Left hindlimb (tissue), 1 donor: Measurements from ENCODE around the gene LPAR1.

Experiments
- DNase-seq: peaks from one replicate; pipeline ENCODE4 v3.0.0-alpha.2; 2018

LPAR1 gene

DNA sequence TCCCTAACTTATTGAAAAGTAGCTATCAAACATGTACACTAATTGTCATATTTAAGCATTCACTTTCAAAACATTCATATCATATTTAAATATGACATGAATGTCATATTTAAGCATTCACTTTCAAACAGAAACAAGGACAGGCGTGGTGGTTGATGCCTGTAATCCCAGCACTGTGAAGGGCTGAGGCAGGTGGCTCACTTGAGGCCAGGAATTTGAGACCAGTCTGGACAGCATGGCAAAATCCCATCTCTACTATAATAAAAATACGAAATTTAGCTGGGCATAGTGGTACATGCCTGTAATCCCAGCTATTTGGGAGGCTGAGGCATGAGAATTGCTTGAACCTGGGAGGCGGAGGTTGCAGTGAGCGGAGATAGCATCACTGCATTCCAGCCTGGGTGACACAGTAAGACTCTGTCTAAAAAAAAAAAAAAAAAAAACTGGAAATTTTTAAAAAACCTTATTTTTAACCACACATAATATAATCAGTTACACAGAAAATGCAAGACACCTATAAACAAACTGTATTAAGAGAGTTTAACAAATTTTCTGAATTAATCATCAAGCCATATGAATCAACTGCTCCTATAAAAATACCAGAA lies 88.1 kb downstream of the LPAR1 start:
- no peak for DNase-seq

DNA sequence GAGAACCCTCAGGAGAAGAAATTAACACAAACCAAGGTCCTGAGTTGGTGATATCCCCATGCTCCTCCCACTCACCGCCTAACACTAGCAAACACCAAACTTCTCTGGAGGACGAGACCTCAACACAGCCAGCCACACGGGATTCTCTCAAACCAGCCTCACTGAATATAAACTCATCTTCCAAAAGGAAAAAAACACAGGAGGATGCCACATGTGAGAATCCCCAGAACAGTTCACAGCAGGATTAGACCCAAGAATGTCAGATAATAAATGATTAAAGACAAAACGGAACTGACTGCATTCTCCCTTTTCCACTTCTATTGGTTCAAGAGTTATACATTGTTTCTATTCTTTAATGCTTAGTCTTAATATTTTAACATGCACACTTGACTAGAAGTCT lies 89.2 kb downstream of the LPAR1 start:
- no peak for DNase-seq

DNA sequence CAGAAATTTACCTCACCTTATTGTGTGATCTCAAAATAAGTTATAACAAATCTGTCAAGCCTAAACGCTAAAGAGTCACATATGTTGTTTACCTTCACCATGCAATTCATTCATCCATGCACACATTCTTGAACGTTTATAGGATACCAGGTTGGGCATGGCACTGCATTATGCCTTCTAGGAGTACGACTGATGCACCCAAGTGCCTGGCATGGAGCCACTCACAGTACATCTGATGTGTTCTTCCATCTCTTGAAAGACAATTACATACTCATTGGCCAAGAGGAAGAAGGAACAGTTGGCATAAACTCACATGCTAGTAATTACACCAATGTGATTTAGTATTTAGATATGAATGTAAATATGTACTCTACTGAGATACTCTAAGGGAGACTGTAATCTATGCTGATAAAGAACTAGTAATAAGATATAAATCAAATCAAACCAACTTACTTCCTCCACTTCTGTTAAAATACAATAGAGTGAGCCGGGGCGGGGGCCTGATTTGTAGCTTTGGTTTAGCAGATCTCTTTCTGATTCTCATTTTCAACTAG lies 90.7 kb downstream of the LPAR1 start:
- DNase-seq: no peak

DNA sequence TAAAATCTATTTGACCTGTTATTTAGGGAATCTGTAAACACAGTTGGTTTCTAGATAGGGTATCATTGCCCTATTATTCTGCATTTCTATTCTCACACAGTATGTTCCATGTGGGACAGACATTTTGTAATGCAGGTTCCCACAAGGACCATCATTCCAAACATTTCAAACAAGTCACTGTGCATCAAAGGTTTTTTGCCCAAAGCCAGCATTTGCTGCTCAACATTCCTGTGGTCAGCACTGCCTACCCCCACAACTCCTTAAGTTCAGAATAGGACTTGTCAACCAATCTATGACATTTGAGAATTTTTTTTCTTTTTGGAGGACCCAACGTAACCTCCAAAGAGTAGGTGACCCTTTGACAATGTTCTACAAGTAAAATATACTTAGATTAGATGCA lies 95.7 kb downstream of the LPAR1 start:
- no peak for DNase-seq

DNA sequence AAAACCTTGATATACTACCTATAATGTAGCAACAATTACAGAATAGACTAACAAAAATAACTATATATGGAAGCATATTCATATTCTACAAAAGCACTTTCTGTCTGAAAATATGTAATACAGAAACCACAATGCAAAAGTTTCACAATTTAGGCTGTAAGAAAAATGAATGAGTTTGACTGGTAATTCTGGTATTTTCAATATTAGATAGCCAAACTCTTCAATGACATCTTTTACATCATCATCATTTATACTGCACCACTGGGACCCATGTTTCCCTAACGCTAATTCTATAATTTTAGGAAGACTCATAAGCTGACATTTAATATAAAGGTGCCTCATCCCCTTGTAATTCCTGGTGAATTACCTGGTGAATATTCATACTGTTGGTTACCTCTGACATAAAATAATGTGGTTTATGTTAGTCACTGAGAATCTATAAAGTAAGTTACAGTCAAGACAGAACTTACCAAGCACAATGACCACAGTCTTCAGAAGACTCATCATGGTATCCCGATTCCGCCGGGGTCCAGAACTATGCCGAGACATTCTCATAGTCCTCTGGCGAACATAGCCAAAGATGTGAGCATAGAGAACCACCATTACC lies 97.2 kb downstream of the LPAR1 start:
- no peak for DNase-seq

DNA sequence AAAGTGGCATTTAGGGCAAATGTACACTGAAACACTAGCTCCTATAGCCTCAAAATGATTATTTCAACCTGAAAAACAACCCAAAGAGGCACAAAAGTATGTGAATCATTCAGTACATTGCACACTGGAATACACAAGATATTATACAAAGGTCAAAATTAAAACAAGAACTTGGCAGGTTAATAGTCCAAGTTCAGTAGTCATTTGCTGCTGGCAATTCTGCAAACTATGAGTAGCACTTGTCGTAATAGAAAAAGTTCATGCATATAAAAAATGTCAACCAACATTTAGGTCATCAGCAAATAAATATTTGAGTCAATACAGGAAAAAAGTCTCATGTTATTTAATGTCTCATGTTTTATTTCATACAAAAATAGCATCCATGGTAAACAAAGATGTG lies 98.7 kb downstream of the LPAR1 start:
- DNase-seq: no peak

DNA sequence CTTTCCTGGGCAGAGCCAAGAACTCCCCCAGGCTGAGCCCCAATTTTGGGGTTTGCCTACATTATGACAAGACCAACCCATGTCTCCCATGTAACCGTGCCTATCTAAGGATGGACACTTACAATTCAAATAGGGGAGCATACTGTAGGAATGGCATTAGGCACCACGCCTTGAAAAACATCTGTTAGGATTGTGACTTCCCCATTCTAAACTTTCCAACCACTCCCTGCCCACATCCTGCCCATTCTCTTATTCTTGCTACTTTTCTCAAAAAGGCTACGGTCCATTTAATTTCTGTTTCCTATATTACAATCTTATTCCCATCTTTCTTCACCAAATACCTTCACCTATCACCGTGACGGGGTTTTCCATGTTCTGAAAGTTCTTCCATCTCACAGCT lies 99.2 kb downstream of the LPAR1 start:
- DNase-seq: no peak

DNA sequence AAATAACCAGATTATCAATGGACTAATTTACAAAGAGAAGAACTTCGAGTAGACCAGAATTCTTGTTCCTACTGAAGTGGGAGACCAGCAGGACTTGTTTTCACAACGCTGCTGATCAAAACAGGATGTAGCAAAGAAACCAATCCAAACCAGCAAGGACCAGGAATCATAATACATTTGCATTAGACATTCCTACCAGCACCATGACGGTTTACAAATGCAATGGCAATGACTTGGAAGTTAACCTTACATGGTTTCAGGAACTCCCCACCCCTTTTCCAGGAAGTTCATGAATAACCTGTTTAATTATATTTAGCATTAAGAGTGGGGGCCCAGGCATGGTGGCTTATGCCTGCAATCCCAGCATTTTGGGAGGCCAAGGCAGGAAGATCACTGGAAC lies 100.0 kb downstream of the LPAR1 start:
- DNase-seq: no peak

DNA sequence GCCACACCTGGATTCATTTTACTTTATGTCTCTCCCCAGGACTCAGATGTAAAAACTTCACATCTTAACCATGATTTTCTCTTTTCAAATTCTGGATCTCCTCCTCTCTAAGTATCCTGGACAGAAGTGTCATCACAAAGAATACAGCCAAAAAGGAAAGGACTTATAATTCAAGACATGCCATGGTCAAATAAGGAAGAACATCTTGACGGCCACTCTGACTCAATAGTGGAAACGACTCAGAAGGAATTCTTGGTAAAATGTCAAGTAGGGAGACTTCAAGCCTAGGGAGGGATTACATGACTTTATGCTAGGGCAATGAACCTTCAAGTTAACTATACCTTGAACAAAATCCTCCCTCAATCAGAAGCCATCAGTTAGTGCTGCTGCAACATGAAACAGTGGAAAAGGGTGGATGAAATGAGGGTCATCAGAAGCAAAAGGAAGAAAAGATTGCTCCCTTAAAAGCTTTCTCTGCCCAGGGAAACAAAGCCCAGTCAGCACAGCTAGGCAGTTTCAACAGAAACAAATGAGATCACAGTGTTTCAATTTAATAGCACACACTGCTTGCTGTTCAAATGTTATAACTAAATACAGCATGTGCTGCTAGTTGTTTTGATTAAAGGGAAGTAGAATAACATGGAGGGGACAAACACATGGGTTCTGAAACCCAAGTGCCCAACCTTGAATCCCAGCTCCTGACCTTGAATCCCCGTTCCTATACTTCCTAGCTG lies 101.4 kb downstream of the LPAR1 start:
- no peak for DNase-seq

DNA sequence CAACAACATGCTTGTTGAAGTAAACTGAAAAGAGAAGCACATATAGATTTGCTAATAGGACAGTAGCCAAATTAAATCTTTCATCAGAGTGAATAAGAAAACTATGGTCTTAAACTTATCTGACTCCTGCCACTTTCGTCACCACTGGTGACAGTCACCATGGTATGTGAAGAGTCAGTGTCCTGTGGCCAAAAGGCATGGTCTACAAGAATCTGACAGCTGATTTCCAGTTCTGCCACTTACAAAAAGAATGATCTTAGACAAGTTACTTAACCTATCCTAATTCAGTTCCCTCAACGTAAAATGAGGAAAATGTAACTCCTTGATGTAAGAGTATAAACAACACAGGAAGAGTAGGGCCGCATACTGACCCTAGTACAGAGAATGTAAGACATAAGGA lies 102.0 kb downstream of the LPAR1 start:
- DNase-seq: no peak

DNA sequence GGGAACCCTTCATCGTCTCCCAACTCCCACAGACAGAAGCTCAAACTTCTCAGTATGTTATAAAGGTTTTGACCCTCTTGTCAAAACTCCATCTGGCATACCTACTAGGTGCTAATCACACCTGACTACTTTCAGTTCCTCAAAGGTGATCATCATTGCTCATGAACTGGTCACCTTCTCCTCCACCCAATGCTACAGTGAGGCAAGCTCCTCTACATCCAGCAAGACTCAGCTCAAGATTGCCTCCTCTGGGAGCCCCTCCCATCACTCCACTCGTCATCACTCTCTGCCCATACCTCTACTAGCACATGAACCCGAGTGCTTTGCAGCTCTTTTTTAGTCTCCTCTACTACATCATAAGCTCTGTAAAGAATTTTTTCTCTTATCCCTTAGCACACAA lies 102.4 kb downstream of the LPAR1 start:
- no peak for DNase-seq

DNA sequence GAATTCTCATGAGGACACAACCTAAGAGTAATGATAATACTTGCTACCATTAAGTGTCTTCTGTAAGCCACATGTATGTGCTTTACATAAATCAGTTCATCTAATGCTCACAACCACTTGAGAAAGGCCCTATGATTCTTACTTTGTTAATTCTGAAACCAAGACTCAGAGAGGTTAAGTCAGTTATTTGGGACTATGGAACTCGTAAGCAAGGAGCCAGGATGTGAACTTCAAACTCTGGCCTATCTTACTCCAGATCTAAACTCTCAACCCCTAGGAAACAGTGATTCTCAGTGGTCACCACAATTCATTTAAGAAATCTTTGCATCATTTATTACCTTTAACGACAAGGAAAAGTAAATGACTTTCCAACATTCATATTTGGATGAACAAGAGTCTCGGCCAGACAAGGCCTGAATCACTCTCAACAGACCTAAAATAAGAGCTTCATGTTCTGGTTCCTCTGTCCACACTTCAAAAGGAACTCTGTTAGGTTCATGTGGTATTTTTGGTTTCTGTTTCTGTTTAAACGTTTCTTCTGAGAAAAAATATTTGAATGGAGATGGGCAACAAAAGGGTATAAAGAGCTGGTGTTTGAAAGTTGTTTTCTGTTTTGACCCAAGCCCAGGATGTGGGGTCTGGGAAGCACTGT lies 104.8 kb downstream of the LPAR1 start:
- DNase-seq: no peak

DNA sequence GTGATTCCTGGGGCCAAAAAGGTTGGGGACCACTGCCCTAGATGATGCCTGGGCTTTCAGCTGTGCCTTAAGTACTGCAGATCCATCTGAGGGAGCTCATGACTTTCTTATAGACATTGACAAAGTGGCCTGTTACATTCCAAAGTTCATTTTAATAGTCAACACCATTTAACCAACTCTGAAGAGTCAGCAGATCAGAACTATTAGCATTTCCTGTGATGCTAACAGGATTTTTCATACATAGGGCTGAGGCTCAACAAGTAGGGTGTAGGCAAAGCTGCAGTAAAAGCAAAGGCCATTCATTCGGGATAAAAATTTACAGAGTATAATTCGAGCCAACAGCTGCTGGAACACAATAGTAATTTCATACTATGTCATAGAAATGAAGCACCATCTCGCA lies 105.4 kb downstream of the LPAR1 start:
- no peak for DNase-seq

DNA sequence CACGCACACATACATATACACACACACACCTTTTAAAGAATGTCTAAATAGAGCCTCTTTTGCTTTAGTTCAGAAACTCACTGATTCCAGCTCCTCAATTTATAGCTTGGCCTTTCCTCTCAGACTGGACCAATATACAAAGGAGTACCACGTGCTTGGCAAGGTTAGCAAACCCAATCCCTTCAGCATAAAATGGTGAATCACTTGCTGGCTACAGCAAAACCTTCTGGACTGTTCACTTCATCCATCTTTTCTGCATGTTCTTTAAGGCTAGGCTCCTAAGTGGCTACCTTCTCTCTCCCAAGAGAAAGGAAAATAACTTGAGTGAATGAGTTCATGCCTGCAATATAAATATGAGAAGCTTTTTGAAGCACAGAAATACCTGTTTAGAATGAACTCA lies 109.7 kb downstream of the LPAR1 start:
- DNase-seq: no peak

DNA sequence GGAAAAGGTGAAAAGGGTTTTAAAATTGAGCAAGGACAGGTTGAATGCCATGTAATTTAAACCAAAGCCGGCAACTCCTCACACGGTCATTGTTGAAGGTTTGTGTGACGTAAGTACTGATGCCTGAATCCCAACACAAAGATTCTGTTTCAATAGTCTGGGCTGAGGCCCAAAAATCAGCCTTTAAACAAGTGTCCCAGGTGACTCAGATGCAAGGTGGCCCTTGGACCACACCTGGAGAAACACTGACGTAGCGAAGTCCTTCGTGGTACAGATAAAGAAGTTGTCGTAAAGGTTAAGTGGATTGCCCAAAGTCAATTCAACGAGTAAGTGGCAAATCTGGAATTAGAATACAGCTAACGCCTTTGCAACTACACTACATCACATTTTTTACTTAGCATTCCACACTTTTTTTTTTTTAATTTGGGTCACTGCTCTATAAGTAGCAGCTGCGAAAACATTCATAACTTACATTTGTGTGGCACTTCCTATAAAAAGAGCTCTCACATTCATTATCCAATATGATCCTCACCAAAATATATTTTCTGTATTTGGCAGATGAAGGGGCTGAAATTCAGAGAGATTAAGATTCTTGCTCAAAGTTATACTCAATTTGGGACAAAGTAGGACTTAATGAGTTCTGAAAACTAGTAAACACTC lies 111.3 kb downstream of the LPAR1 start:
- peak; percentile 38 for DNase-seq

DNA sequence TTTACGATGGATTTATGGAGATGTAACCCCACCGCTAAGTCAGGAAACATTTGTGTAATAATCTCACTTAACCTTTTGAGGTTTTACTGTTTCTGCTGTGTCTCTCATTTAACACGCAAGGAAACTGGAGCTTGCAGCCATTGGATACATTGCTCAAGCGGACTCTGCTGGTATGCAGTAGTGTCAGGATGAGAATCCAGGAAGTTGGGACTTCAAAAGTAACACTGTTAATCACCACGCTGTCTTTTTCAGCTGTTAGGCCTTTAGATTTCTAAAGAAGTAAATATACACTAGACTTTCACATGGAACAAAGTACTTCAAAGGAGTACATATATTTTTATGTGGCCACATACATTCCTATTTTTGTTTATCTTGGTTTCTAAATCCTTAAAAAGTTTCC lies 114.7 kb downstream of the LPAR1 start:
- no peak for DNase-seq

DNA sequence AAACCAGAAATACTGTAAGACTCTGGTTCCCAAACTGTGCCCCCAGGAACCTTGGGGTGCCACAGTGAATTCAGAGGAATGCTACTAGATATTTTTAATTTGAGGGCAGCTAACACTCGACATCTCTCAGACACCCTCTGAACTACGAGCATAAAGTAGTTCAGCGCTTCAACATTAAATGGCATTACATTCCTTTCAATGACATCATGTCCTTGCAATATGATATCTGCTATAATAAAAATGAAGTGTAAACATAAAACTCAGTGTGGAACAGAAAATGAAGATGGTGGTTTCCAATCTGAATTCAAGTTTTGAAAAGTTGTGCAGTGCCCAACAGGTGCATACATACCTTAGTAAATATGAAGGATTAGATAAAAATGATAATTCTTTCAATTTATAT lies 116.1 kb downstream of the LPAR1 start:
- DNase-seq: no peak

DNA sequence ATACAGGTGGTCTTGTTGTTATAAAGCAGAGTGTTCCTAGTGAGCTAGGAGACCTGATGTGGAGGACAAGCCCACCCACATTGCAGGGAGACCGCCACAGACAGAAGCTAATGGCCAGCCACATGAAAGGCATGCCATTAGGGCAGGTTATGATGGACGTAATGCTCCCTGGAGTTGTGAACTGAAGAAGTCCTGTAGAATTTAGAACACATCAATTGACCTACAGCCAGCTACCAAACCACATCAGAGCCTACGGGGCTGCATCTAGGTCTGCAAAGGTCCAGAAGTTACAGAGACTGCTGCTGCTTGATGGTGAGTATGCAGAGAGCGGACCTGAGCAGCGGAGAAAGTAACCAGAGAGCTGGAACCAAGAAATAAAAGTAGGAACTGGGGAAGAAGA lies 116.6 kb downstream of the LPAR1 start:
- DNase-seq: no peak

DNA sequence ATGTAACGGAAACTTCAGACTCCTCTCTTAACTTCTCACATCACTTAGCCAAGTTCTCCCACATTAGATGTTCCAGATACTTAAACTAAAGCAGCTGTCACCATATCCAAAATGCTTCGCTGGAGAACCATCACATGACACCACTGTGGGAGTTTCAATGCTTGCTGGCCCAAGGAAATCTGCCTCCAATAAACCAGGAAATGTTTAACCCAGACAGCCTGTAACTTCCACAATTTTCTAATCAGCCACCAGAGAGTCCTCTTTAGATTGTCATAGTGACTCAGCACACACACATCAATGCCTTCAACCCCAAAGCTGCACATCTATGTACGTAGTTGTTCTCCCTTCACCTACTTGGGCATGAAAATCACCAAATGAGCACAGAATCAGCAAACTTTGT lies 118.7 kb downstream of the LPAR1 start:
- DNase-seq: peak; percentile 39

DNA sequence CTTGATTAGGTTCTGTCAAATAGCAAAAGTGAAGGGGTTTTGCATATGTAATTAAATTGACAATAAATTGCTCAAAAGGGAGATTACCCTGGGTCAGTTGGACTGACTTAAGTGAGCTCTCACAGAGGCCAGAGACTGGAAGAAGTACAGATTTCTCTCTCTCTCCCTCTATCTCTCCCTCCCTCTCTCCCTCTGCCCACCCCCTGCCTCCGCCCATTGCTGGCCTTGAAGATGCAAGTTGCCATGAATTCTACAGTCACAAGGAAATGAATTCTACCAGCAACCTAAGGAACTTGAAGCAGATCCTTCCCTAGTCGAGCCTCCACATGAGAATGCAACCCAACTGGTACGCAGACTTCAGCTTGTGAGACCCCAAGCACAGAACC lies 119.2 kb downstream of the LPAR1 start:
- no peak for DNase-seq

DNA sequence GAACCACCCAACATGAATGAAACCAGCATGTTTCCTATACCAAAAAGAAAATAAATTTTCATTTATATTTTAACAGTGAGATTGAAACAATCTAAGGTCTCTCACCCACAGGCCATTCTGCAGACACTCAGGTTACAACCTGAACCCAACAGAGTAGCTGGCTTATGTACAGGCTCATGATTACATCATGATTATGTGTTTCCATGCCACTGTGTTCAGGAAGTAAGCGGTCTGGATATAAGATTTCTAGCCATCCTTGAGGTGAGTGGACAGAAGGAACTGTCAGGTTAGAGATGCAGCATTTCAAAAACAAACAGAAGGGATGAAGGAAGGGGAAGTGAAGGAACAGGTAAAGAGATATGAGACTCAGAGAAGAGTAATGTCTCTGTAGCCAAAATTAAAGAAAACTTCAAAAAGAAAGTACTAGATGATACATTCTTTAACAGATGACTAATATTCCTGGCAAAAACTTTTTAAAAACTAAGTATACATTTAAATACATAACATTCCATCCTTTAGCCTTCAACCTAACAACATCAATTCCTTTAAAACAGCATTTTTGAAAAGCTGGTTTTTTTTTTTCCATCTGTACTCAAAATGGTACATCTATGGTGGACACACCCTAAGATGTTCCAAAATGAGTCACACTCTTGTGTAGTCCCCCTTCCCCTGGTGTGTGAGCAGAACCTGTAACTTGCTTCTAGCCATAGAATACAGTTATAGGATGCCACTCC lies 119.8 kb downstream of the LPAR1 start:
- DNase-seq: no peak

DNA sequence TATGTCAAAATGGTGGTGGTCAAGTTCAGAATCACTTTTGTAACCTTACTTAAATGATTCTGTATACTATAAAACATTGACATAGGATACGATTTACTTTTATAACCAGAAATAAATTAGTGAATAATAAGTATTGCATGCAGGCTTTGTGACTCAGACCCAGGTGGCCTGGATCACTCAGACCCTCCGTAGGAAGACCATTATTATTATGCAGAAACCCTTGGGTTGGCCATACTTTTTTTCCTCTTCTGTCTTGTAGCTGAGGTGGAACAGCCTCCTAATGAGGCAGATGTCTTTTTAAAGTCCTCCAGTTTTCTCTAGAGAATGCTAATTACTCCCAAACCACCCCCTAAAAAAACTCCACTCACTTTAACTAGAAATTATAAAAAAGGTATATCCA lies 121.9 kb downstream of the LPAR1 start:
- DNase-seq: no peak
